GM19438 (cell line): ENCODE results near the gene ADAM12.

Experiments used
- ATAC-seq: cut with Tn5 transposase; IDR thresholded peaks from one replicate; pipeline ENCODE4 v1.9.1; 2021; ENCODE audit warnings: low read depth; ENCODE audit not compliant: unreplicated experiment

Gene ADAM12

GRCh38 chr10:126097558-126098225, 290.6 kb downstream of the ADAM12 start:
- ATAC-seq: no peak

DNA sequence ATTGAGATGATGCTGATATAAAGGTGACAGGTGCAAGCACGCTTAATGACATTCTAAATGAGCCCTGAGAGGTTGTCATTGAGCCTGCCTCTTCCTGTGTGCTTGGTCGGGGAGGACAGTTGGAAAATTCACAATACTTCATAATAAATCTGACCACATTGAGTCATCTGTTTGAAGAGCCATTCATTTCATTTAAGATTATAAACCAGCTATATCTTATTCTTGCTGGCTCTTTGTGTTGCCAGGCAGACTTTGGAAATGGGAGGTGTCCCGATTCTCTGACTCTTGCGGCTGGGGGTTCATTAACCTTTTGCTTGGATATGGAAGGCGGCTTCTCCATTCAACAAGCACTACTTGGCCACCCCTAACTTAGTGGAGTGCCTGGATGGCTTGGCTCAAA, 293.7 kb downstream of the ADAM12 start:
- no peak for ATAC-seq

DNA sequence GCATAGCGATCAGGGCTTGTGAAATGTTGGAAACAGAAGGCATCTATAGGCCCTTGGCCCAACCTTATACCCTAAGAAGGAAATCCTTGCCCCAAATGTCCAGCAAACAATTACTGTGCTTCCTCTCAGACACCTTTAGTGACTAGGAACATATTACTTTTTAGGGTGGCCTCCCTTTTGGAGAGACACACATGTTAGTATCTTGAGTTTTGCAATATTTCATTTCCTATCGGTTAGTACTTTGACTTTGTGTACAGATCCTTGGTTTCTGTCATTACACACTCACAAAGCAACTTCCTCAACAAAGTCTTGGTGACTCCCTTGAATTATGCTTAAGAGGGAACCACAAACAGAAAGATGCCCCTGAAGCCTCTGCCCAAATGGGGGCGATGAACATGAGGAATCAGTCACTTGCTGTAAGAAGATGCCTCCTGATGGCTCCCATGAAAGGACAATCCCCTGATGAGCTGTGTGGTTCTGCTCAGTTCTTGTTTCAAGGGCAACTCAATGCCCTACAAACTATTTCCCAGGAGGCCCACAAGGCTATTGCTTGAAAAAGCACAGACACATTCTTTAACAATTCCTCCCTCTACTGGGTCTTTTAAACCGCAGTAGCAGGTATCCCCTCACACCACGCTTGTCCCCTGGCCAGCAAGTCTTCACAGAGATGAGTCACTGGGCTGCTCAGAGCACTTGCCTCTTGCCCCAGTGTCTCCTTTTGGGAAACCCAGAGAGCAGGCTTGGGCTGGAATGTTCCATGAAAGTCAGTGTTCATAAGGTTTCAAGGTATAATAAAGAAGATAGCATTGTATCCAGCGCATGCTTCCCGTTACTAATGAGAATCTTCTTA, 295.7 kb downstream of the ADAM12 start:
- no peak for ATAC-seq

DNA sequence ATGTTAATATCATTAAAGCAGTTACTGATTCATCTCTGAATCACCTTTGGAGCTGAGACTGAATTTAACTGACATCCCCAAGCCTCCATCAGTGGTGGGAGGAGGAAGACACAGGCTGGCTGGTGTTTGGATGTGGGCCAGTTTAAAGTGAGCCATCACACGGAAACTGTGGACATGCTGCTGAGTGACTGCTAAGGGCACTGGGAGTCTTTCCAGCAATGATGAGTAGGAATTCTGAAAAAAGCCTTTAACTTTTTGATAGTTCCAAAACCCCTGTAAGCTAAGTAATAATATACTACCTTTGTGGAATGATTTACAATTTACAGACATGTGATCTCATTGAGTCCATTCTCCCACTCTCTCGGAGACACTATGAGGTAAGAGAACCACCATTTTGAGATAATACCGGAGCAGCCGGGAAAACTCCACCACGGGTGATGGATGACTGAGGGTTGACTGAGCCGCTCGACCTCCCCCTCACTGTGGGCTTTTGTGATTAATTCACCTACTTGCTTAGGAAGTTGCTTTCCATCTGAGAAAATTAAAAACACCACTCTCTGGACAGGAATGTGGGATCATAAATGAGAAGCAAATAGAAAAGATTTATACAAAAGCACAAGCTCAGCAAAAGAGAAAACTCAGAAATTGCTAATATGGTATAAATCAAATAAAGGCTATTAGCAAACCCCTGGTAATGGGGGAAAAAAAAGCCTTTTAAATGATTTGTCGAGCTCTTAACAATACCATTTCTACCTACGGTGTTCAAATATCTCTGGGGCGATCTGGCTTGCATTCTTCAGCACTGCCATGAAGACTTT, 297.2 kb downstream of the ADAM12 start:
- no peak for ATAC-seq

GRCh38 chr10:126090443-126090842, 297.8 kb downstream of the ADAM12 start:
- ATAC-seq: no peak

DNA sequence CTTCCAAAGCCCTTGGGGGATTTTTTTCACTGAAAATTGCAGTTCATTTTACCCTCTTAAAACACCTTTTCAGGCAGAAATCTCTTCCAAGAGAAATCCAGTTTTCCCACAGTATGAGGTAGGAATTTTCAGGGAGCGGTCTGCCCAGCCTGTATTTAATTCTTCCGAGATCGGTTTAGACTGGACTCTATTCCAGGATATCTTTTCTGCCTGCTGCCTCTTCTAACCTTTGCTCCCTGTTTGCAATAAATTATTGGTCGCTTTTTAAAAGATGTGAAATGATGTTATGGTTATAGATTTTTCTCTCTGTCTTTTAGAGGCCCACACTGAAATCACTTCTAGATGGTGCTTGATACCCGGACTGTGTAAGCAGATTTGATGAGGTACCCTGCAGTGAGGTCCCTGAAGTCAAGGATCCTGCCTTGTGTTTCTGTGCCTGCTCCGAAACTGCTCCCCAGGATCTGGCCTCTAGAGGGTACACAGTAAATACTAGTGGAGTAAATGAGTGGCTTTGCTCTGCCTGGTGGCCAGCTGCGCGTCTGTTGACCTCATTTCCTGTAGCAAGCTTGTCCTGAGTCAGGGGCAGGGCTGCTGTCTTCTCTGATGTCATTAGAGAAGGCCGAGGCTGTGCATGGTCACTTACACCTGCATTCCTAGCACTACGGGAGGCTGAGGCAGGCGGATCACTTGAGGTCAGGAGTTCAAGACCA, 300.3 kb downstream of the ADAM12 start:
- ATAC-seq: no peak

DNA sequence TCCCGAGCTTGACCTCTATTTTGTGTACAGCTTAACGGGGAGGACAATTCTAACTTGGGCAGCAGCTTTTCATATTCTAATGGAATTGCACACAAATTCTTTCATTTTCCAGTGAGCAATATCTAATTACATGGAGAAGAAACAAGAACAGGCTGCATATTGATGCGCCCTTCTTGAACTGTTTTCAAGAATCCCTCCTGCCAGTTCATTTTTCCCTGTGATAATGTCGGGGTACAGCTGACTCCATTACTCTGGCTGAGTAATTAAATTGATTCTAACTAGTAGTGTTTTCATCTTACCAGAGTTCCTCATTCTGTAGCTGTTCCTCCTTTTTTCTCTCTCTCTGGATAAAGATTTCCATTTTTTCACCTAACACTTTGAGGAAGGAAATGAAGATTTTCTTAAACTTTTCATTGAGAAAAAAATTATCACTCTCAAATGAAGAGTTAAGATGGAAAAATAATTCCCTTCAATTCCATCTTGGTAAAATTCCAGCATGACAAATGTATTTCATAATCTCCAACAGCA, 301.1 kb downstream of the ADAM12 start:
- ATAC-seq: no peak

GRCh38 chr10:126085806-126086205, 302.5 kb downstream of the ADAM12 start:
- no peak for ATAC-seq

- no peak for ATAC-seq
These were observed 303.9 kb downstream of the ADAM12 start for GRCh38 chr10:126084369-126084768.

DNA sequence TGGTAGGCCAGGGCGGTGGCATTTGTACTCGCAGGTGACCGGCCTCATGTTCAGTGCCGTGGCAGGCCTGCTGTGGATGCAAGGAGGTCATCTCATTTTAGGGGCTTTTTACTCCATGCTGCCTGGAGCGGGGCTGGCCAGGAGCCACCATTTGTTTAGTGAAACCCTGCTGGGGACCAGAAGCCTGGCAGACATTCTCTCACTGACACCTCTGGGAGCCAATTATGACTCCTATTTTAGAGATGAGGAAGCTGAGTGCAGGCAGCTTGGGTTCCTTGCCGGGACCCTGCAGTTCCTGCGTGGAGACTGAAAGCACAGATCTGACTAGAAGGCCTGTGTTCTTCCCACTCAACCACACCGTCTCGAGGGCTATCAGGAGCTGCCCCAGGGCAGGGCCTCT, 305.3 kb downstream of the ADAM12 start:
- no peak for ATAC-seq

GRCh38 chr10:126081841-126082466, 306.3 kb downstream of the ADAM12 start:
- no peak for ATAC-seq

- no peak for ATAC-seq
These were observed 307.3 kb downstream of the ADAM12 start for GRCh38 chr10:126080879-126081411.

- no peak for ATAC-seq
These were observed 307.9 kb downstream of the ADAM12 start for GRCh38 chr10:126080291-126080825.

DNA sequence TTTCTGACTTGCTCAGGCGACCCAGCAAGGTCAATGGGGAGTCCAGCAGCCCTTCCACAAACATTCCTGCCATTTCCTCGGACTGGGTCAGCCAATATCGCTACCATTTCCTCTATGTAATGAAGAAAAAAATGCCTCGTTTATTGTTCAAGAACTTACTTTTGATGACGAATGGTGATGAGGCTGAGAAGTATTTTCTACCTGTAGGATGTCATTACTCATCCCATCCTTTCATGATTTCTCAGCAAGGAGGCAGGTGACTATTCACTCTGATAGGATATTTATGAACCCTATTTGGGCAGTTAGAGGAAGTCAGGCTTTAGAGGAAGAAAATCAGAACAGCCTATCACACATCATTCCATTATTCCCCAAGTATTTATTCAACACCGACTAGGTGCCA, 313.3 kb downstream of the ADAM12 start:
- ATAC-seq: no peak

DNA sequence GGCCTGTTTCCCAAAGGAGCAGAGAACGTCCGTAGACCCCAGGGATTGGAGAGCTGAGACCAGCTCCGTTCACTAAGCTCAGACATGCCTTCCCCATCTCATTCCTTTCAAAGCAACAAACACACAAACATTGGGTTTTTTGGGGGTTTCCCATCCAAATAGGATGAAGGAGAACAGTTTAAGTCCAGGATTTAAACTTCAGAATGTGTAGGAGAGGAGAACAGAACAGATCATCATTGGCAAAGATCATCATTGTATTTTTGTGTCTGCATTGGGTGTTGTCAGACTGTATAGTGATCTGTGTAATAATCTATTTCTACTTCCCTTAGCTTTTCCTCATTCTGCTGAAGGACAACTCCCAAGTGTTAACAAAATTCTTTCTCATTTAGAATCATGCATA, 314.0 kb downstream of the ADAM12 start:
- ATAC-seq: no peak

DNA sequence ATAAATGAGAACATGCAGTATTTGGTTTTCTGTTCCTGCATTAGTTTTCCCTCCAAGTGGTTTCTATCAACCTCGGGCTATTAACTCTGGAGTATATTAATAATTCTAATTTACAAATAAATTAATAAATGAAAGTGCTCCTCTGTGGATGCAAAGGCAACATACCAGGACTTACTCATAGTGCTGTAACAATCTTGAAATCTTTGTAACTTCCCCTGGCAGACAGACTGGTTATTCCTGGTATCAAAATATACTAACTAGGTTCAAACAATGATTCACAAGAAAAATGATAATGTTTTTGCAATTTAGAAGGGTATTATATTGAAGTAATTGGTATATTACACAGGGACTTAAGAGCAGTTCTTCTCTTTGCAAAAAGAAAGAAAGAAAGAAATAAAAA, 314.7 kb downstream of the ADAM12 start:
- no peak for ATAC-seq

DNA sequence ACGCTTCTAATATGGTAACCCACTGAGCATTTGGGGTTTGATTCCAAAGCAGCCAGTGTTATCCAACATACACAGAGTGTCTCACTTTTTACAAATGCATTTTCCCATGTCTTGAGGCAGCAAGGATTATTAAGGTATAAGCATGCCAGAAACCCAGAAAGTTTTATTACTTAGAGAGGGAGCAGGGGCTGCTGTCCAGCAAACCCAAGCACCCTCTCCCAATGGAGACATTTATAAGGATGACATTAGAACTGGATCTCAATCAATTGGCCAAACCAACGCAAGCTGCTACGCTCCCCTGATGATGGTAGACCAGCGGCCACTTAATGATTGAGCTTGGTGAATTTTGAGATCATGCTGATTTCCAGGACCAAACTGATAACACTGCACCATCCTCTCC, 315.7 kb downstream of the ADAM12 start:
- no peak for ATAC-seq

GRCh38 chr10:126070476-126071215, 317.6 kb downstream of the ADAM12 start:
- ATAC-seq: no peak

- ATAC-seq: no peak
These were observed 320.0 kb downstream of the ADAM12 start for GRCh38 chr10:126068322-126068721.
